ENCODE measurements around the gene C1orf94. TPM values are rescaled to one million over a fixed set of nuclear protein-coding genes. Genes with fewer than 3 reads are reported as not detected.

Gene C1orf94
- total and polyA plus RNA-seq, 10 donors: not detected

- 36 to 57% (median 47%) methylated on average over 4 to 5 of the region's 5 CpGs for WGBS, 5 donors
- no peak overlapping the region for H3K27ac ChIP-seq
- peaks cover 0 to 30% (median 0%) of the 10 kb centered on the region in 7 donors for H3K27me3 ChIP-seq (replicated peaks in 1 of 7)
- no peak for DNase-seq
- H3K9me3 ChIP-seq: no peaks in the 10 kb centered on the region
- H3K4me1 ChIP-seq: no peaks in the 10 kb centered on the region
- TF ChIP-seq POLR2A (IDR thresholded peaks at IDR 0.05) (no peak), CTCF (IDR thresholded peaks at IDR 0.05 in 8 of 11, conservative IDR thresholded peaks at IDR 0.05 in 3 of 11) (no peak), POLR2AphosphoS5 (IDR thresholded peaks at IDR 0.05) (no peak)
- no peak overlapping the region for H3K4me3 ChIP-seq
- H3K36me3 ChIP-seq: no peaks in the 10 kb centered on the region
- intact Hi-C loops (cut with DNase I; ENCODE audit: low total_unique reads): no loop called here
Observed at GRCh38 chr1:34268311-34268954, 91.7 kb downstream of the C1orf94 start.

Other genes with a start within 250 kb of the C1orf94 start
- gene CSMD2, start 11.7 kb upstream of the C1orf94 start, total RNA-seq: 1 to 10 TPM in 5 of 7 donors, under 1 TPM in 2; 0.40 to 2.7 (median 1.1) TPM
- gene CSMD2, start 11.7 kb upstream of the C1orf94 start, polyA plus RNA-seq: under 1 TPM; 0.12 to 0.22 (median 0.16) TPM

Measured in spleen (tissue), 11 donors.